HG02759 (cell line): ENCODE measurements around the gene RYR1.
"Not testable (repeated sequence)": the region's sequence is repeated elsewhere in the genome, so short reads cannot be mapped to it uniquely, and the experiment has no call there.

Experiments used
- ATAC-seq: cut with Tn5 transposase; IDR thresholded peaks from one replicate; pipeline ENCODE4 v1.9.1; 2021; ENCODE audit warnings: mild to moderate bottlenecking, moderate library complexity; ENCODE audit not compliant: unreplicated experiment

RYR1 gene

DNA sequence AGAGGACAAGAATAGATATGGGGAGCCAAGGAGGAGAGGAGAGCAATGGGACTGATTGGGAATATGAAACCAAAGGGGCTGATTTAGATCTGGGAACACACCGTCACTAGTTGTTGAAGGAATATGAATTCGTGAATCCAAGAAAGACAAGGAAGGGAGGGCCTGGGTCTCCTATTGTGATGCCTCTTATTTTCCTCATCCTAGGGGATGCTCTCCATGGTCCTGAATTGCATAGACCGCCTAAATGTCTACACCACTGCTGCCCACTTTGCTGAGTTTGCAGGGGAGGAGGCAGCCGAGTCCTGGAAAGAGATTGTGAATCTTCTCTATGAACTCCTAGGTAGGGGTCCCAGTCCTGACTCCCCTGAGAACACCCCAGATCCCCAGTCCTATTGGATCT, 21.5 kb downstream of the RYR1 start:
- no peak for ATAC-seq

DNA sequence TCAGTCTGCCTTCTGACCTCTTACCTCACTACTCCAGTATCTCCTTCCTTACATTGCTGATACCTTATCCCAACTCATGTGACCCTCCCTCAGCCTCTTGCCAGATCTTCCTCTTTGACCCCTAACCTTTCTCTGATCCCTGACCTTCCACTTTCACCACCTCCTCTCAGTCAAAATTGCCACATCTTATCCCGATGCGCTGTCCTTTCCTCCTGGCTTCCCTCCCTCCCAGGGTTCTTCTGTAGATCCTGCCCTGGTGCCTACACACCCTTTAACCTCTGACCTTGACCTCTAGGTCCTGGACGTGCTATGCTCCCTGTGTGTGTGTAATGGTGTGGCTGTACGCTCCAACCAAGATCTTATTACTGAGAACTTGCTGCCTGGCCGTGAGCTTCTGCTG, 23.7 kb downstream of the RYR1 start:
- ATAC-seq: no peak

DNA sequence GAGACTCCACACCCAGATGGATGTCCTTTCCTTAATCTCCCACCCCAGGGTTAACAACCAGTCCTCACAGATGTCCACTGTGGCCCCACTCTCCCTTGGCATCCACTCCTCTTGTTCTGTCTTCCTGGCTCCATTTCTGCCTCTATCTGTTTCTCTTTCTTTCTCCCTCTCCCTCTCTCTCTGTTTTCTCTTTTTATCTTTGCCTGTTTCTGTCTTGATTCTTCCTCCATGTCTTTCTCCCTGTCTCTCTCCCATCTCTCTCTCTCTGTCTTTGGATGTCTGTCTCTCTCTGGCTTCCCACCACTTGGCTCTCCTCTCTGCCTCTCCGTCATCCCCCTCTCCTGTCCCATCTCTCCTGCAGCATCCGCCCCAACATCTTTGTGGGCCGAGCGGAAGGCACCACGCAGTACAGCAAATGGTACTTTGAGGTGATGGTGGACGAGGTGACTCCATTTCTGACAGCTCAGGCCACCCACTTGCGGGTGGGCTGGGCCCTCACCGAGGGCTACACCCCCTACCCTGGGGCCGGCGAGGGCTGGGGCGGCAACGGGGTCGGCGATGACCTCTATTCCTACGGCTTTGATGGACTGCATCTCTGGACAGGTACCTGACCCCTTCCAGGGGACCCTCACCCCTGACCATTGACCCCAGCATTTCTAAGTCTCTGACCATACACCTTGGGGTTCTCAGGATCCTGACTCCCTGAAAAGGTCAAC, 24.4 kb downstream of the RYR1 start:
- ATAC-seq: no peak

DNA sequence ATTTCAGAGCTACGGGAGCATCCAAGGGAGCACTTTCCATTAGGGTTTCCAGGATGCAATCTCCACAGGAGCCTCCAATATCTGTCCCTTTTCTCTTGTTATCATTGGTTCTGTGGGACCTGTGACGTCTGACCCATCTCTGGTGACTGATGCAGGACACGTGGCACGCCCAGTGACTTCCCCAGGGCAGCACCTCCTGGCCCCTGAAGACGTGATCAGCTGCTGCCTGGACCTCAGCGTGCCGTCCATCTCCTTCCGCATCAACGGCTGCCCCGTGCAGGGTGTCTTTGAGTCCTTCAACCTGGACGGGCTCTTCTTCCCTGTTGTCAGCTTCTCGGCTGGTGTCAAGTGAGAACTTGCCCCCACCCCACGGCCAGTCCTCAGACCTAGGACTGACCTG, 25.5 kb downstream of the RYR1 start:
- no peak for ATAC-seq

DNA sequence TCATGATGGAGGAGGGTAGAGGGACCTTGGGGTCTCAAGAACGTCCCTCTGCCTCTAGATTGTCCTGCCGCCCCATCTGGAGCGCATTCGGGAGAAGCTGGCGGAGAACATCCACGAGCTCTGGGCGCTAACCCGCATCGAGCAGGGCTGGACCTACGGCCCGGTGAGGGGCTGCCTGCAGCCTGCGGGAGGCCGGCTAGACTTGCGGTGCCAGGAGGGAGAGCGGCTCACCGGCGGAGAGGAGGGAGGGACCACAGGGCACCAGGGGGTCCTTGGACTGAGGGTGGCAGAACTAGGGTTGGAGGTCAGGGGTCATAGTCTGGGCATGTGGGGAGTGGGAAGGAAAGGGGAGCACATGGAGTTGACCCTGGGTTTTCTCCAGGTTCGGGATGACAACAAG, 29.9 kb downstream of the RYR1 start:
- ATAC-seq: no peak

DNA sequence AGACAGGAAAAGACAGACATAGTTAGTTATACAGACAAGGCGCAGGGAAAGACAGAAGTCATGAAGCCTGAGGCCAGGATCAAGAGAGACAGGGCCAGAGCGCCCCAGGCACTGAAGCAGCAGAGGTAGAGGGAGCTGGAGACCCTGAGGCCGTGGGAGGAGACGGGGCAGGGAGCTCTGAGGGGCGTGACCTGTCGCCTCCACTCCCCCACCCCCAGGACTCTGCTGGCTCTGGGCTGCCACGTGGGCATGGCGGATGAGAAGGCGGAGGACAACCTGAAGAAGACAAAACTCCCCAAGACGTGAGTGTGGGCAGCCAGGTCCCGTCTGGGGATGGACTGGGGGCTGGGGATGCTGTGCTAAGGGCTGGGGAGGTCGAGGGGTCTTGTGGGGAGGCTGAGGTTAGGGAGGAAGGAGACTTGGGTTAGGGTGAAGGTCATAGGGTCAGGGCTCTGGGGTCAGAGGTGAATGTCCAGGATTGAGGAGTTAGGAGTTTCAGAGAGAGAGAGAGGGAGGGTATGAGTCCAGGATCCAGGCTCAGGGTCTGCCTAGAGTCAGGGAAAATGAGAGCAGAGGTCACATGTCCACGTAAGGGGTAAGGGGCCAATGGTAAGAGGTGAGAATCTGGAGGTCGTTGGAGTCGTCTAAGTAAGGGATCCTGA, 31.1 kb downstream of the RYR1 start:
- no peak for ATAC-seq

DNA sequence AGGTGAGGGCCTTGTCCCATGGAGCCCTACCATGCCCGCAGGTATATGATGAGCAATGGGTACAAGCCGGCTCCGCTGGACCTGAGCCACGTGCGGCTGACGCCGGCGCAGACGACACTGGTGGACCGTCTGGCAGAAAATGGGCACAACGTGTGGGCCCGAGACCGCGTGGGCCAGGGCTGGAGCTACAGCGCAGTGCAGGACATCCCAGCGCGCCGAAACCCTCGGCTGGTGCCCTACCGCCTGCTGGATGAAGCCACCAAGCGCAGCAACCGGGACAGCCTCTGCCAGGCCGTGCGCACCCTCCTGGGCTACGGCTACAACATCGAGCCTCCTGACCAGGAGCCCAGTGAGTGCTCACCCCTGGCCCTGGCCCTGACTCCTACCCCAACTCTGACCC, 32.6 kb downstream of the RYR1 start:
- no peak for ATAC-seq

DNA sequence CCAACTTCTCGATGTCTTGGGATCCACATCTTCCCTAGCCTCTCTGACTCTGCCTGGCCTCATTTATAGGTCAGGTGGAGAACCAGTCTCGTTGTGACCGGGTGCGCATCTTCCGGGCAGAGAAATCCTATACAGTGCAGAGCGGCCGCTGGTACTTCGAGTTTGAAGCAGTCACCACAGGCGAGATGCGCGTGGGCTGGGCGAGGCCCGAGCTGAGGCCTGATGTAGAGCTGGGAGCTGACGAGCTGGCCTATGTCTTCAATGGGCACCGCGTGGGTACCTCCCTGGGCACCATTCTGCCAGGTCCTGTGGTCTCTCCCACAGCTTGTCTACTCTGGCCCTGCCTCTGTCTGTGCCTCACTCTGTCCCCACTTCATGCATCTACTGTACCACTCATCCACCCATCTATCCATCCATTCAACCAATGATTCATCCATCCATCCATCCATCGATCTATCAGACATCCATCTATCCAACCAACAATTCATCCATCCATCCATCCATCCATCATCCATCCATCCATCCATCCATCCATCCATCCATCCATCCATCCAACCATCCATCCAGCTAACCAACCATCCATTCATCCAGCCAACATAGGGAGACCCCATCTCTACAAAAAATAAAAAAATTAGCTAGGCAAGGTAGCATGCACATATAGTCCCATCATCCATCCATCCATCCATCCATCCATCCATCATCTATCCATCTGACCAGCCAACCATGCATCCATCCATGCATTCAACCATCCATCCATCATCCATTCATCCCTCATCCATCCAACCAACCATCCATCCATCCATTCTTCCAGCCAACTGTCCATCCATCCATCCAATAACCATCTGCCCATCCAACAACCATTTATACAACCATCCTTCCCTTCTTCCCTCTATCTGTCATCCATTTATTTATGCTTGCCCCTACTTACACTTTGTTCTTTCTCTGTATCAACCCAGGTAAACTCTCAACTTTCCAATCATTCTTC, 34.3 kb downstream of the RYR1 start:
- no peak for ATAC-seq

DNA sequence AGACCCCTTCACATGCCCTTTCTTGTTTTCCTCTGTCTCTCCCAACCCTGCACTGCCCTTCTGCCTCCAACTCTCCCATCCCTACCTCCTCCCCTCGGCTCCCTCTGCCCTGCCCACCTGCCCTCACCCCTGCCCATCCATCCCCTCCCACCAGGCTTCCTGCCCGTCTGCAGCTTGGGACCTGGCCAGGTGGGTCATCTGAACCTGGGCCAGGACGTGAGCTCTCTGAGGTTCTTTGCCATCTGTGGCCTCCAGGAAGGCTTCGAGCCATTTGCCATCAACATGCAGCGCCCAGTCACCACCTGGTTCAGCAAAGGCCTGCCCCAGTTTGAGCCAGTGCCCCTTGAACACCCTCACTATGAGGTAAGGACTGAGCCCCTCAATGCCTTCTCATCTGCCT, 35.7 kb downstream of the RYR1 start:
- no peak for ATAC-seq

DNA sequence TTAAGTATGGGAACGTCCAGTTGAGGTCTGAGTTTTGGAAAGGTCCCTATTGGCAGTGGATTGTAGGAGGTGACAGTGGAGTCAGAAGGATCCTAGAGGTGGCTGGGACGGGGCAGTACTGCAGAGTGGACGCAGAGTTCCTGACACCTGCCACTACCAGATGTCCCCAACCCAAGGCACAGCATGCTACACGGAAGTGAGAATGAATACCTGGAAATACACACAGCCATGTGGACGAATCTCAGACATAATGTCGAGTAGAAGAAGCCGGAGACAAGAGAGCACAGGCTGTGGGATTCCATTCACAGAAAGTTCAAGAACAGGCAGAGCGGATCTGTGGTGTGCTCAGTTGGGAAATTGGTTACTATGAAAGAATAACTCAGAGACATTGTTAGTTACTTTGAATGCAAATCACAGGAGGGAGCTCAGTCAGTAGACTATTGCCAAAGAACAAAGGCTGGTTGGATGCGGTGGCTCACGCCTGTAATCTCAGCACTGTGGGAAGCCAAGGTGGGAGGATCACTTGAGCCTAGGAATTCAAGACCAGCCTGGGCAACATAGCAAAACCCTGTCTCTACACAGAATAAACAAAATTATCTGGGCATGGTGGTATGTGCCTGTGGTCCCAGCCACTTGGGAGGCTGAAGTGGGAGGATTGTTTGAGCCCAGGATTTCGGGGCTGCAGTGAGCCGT, 37.4 kb downstream of the RYR1 start:
- ATAC-seq: no peak

DNA sequence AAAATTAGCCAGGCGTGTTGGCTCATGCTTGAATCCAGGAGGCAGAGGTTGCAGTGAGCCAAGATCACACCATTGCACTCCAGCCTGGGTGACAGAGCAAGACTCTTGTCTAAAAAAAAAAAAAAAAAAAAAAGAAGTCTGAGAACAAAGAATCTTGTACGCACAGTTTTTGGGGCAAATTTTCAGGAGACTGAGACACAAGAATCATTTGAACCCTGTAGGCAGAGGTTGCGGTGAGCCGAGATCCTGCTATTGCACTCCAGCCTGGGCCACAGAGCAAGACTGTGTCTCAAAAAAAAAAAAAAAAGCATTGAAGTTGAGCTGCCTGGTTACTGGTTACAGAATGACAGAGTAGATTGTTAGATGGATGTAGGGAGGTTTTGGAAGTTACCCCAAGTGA, 39.2 kb downstream of the RYR1 start:
- ATAC-seq: not testable (repeated sequence)

DNA sequence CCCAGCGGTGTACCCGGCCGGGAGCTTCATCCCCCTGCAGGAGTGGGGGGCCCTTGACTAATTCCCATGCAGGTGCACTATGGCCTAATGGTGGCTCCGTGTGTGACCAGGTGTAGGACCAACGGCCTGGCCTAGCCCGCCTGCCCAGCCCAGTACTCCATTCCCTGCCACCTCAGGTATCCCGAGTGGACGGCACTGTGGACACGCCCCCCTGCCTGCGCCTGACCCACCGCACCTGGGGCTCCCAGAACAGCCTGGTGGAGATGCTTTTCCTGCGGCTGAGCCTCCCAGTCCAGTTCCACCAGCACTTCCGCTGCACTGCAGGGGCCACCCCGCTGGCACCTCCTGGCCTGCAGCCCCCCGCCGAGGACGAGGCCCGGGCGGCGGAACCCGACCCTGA, 39.7 kb downstream of the RYR1 start:
- ATAC-seq: no peak

DNA sequence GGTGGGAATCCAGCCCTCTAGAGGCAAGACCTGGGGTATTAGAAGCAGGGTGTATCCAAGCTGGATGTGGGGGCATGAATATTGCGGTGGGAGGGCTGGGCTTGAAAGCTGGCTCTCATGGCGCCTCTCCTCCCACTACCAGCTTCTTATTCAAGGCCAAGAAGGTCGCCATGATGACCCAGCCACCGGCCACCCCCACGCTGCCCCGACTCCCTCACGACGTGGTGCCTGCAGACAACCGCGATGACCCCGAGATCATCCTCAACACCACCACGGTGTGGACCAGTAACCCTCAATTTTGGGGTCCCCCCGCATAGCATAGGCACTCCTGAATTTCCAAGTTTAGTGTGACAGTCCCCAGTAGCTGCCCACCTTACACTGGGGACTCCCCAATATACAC, 41.7 kb downstream of the RYR1 start:
- ATAC-seq: no peak

DNA sequence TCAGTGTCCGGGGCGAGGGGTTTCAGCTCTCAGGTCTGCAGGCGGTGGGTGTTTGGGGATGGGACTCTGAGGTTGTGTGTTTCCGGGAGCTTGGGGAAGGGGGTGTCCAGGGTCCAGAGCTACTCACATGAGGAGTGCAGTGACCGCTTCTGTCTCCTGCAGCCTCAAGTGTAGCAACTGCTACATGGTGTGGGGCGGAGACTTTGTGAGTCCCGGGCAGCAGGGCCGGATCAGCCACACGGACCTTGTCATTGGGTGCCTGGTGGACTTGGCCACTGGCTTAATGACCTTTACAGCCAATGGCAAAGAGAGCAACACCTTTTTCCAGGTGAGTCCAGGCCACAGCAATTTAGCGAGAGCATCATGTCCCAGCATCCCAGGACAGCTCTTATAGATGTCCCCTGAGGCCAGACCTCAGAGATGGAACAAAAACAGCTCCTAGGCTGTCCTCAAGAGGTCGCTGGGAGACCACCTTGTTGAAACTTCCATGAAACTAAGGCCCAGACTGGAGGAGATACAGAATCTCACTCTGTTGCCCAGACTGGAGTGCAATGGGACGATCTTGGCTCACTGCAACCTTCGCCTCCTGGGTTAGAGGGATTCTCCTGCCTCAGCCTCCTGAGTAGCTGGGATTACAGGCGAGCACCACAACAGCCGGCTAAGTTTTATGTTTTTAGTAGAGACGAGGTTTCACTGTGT, 44.9 kb downstream of the RYR1 start:
- no peak for ATAC-seq

DNA sequence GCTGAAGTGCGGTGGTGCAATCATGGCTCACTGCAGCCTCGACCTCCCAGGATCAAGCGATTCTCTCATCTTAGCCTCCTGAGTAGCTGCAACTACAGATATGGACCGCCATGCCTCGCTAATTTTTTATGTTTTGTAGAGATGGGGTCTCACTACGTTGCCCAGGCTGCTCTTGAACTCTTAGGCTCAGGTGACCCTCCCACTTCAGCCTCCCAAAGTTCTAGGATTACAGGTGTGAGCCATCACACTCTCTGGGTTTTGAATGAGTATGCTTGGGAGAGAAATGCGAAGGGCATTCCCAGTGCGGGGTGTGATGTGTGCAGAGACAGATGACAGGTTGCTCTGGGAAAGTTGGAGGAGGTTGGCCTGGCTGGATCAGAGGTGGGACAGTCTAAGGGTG, 49.0 kb downstream of the RYR1 start:
- no peak for ATAC-seq

DNA sequence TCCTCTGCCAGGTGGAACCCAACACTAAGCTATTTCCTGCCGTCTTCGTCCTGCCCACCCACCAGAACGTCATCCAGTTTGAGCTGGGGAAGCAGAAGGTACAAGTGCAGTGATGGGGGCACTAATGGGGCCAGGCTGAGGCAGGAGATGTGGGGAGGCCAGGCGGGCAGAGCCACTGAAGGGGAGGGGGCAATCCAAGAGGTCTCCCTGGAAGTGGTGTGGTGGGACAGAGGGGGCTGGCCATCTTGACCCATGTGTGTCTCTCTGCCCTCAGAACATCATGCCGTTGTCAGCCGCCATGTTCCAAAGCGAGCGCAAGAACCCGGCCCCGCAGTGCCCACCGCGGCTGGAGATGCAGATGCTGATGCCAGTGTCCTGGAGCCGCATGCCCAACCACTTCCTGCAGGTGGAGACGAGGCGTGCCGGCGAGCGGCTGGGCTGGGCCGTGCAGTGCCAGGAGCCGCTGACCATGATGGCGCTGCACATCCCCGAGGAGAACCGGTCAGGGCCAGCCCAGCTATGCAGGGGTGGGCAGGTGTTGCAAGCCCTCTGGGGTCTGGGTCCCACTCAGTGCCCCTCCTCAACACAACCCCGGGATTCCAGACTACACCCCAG, 49.6 kb downstream of the RYR1 start:
- ATAC-seq: no peak

DNA sequence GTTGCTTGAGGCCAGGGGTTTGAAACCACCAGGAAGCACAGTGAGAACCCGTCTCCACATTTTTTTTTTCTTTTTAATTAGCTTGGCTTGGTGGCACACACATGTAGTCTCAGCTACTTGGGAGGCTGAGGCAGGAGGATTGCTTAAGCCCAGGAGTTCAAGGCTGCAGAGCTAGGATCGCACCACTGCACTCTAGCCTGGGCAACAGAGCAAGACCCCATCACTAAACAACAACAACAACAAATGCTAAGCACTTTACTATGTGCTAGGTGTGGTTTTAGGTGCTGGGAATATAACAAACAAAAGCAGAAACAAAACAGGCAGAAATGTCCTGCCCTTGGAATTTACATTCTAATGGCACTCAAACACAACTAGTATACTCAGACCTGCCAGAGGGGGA, 51.3 kb downstream of the RYR1 start:
- no peak for ATAC-seq

DNA sequence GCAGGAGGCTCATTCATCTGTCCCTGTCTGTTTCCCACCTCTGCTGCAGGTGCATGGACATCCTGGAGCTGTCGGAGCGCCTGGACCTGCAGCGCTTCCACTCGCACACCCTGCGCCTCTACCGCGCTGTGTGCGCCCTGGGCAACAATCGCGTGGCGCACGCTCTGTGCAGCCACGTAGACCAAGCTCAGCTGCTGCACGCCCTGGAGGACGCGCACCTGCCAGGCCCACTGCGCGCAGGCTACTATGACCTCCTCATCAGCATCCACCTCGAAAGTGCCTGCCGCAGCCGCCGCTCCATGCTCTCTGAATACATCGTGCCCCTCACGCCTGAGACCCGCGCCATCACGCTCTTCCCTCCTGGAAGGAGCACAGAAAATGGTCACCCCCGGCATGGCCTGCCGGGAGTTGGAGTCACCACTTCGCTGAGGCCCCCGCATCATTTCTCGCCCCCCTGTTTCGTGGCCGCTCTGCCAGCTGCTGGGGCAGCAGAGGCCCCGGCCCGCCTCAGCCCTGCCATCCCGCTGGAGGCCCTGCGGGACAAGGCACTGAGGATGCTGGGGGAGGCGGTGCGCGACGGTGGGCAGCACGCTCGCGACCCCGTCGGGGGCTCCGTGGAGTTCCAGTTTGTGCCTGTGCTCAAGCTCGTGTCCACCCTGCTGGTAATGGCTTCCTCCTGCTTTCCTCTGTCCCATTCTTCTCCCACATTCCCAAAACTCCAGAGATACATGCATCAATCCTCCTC, 52.2 kb downstream of the RYR1 start:
- ATAC-seq: no peak

DNA sequence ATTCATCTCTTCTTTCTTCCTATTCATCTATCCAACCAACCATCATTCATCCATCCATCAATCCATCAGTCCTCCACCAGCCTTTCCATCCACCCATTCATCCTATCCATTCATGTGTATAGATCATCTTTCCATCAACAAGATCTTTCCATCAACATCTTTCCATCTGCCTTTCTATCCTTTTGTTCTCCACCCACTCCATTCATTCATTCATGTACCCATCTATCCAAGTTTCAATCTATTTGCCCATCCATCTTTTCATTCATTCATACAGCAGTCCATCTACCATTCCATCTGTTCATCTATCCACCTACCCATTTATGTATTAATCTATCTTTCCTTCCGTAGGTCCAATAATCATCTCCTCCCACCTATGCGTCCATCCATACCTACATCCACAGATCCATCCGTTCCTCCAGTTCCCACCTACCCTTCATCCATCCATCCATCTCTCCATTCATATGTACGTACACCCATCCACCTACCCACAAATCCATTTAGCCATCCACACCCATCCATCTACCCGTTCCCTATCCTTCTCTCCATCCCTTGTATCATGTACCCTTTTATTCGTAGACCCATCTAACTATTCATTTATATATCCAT, 53.3 kb downstream of the RYR1 start:
- ATAC-seq: no peak
